Measurements from ENCODE around the gene BCL11B. TPM values are rescaled to one million over a fixed set of nuclear protein-coding genes. Genes with fewer than 3 reads are reported as not detected.

BCL11B gene
- total and polyA plus RNA-seq, 9 of the 15 experiments (the other 6 are each of a cell fraction or from before 2014, with no cell fraction given) = 0.09 TPM; not detected in 8

DNA sequence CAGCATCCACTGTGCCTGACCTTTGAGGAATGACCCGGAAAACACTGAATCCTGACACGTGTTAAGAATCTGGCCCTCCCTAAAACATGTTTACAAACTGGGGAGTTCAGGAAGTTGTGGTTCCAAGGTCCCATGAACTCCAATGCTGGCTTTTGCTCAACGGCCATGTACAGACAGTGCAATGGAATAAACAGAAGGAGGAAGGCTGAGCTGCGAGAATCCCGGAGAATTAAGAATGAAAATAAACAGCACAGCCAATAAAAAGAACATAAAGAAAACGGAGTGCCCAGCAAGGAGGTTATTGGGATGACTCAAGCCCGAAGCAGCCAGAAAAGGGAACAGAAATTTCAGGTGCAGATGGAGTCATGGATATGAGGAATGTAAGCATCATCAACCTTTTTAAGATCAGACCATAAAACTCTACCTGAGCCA, 32.3 kb downstream of the BCL11B start:
- no peaks in the 10 kb centered on the region for H3K79me2 ChIP-seq (ENCODE audit: control insufficient read depth, insufficient read depth, low read length)
- H4K20me1 ChIP-seq (replicated peaks; ENCODE audit: control insufficient read depth, insufficient read depth, low read length) = no peaks in the 10 kb centered on the region
- H3K4me2 ChIP-seq (ENCODE audit: insufficient read depth, low read length) = no peak overlapping the region
- 0% methylated on average over 7 of the region's 7 CpGs for WGBS (ENCODE audit: insufficient coverage, low coverage, missing lambda C conversion rate)
- no peak overlapping the region for H3K27ac ChIP-seq (ENCODE audit: extremely low read depth, low read depth, low read length)
- H2AFZ ChIP-seq (ENCODE audit: low read depth, low read length) = no peak overlapping the region
- POLR2A ChIA-PET = interaction anchor here (0.7 kb wide), 1 partner anchor 140 kb away, joined by 4 read pairs; no protein-coding TSS in a partner anchor
- H3K4me3 ChIP-seq = no peak overlapping the region
- no peak for ATAC-seq
- DNase-seq (ENCODE audit: extremely low read depth in 1 of 4, low spot score in 3 of 4) = no peak
- H3K36me3 ChIP-seq (ENCODE audit: control insufficient read depth, insufficient read depth, low read length) = no peaks in the 10 kb centered on the region
- in situ Hi-C loops (cut with MboI) (no loop called here), intact Hi-C loops (cut with micrococcal nuclease) (no loop called here)
- BruUV-seq (replicated peaks) = no TSS peak
- no peak overlapping the region for H3K9ac ChIP-seq (ENCODE audit: insufficient read depth in 1 of 2, low read depth in 2 of 2, low read length in 2 of 2)
- no peak for FAIRE-seq
- no peaks in the 10 kb centered on the region; a peak in 1 of 5 replicates for H3K4me1 ChIP-seq (replicated peaks in 1 of 2; ENCODE audit: control insufficient read depth in 2 of 2, insufficient read depth in 2 of 2, low read length in 2 of 2)
- no peaks in the 10 kb centered on the region for H3K9me1 ChIP-seq (ENCODE audit: control insufficient read depth, insufficient read depth, low read length)
- H3K27me3 ChIP-seq (ENCODE audit: control insufficient read depth in 2 of 2, insufficient read depth in 2 of 2, low read length in 2 of 2) = peaks cover 5 to 8% of the 10 kb centered on the region in 2 experiments; a peak in 2 of 5 replicates
- H3K9me3 ChIP-seq (replicated peaks; ENCODE audit: control insufficient read depth, insufficient read depth, low read depth, low read length) = no peaks in the 10 kb centered on the region
- CTCF ChIA-PET (ENCODE audit: low intra/inter-chr PET ratio) = no interaction called here
- no peak for TF ChIP-seq RBM39 (optimal IDR thresholded peaks at IDR 0.05; ENCODE audit: low read depth, low read length)
- TF ChIP-seq, protein P1, sequence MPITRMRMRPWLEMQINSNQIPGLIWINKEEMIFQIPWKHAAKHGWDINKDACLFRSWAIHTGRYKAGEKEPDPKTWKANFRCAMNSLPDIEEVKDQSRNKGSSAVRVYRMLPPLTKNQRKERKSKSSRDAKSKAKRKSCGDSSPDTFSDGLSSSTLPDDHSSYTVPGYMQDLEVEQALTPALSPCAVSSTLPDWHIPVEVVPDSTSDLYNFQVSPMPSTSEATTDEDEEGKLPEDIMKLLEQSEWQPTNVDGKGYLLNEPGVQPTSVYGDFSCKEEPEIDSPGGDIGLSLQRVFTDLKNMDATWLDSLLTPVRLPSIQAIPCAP (CRISPR knock-in tag; IDR thresholded peaks at IDR 0.05; ENCODE audit: borderline replicate concordance) = no peak
- TF ChIP-seq NCOA1 (IDR thresholded peaks at IDR 0.05; ENCODE audit: low read depth) = no peak
- TF ChIP-seq CAMTA2 (CRISPR knock-in tag; conservative IDR thresholded peaks at IDR 0.05) = no peak
- no peak for TF ChIP-seq EP400 (IDR thresholded peaks at IDR 0.05)
- TF ChIP-seq, protein P2, sequence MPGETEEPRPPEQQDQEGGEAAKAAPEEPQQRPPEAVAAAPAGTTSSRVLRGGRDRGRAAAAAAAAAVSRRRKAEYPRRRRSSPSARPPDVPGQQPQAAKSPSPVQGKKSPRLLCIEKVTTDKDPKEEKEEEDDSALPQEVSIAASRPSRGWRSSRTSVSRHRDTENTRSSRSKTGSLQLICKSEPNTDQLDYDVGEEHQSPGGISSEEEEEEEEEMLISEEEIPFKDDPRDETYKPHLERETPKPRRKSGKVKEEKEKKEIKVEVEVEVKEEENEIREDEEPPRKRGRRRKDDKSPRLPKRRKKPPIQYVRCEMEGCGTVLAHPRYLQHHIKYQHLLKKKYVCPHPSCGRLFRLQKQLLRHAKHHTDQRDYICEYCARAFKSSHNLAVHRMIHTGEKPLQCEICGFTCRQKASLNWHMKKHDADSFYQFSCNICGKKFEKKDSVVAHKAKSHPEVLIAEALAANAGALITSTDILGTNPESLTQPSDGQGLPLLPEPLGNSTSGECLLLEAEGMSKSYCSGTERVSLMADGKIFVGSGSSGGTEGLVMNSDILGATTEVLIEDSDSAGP (CRISPR knock-in tag; IDR thresholded peaks at IDR 0.05) = no peak
- TF ChIP-seq STAG1 (CRISPR knock-in tag; IDR thresholded peaks at IDR 0.05; ENCODE audit: borderline replicate concordance) = no peak
- TF ChIP-seq FOXA1 (IDR thresholded peaks at IDR 0.05; ENCODE audit: borderline replicate concordance) = no peak
- no peak for TF ChIP-seq ZNF3 (CRISPR knock-in tag; IDR thresholded peaks at IDR 0.05)
- TF ChIP-seq PURB (CRISPR knock-in tag; IDR thresholded peaks at IDR 0.05; ENCODE audit: low read depth) = no peak
- no peak for TF ChIP-seq TCF15 (CRISPR knock-in tag; IDR thresholded peaks at IDR 0.05)
- no peak for TF ChIP-seq PTRF (tag; IDR thresholded peaks at IDR 0.05)
- TF ChIP-seq COPS2 (conservative IDR thresholded peaks at IDR 0.05) = no peak
- TF ChIP-seq, protein P3, sequence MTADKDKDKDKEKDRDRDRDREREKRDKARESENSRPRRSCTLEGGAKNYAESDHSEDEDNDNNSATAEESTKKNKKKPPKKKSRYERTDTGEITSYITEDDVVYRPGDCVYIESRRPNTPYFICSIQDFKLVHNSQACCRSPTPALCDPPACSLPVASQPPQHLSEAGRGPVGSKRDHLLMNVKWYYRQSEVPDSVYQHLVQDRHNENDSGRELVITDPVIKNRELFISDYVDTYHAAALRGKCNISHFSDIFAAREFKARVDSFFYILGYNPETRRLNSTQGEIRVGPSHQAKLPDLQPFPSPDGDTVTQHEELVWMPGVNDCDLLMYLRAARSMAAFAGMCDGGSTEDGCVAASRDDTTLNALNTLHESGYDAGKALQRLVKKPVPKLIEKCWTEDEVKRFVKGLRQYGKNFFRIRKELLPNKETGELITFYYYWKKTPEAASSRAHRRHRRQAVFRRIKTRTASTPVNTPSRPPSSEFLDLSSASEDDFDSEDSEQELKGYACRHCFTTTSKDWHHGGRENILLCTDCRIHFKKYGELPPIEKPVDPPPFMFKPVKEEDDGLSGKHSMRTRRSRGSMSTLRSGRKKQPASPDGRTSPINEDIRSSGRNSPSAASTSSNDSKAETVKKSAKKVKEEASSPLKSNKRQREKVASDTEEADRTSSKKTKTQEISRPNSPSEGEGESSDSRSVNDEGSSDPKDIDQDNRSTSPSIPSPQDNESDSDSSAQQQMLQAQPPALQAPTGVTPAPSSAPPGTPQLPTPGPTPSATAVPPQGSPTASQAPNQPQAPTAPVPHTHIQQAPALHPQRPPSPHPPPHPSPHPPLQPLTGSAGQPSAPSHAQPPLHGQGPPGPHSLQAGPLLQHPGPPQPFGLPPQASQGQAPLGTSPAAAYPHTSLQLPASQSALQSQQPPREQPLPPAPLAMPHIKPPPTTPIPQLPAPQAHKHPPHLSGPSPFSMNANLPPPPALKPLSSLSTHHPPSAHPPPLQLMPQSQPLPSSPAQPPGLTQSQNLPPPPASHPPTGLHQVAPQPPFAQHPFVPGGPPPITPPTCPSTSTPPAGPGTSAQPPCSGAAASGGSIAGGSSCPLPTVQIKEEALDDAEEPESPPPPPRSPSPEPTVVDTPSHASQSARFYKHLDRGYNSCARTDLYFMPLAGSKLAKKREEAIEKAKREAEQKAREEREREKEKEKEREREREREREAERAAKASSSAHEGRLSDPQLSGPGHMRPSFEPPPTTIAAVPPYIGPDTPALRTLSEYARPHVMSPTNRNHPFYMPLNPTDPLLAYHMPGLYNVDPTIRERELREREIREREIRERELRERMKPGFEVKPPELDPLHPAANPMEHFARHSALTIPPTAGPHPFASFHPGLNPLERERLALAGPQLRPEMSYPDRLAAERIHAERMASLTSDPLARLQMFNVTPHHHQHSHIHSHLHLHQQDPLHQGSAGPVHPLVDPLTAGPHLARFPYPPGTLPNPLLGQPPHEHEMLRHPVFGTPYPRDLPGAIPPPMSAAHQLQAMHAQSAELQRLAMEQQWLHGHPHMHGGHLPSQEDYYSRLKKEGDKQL (CRISPR knock-in tag; IDR thresholded peaks at IDR 0.05; ENCODE audit: borderline replicate concordance) = no peak
- no peak for TF ChIP-seq SMC3 (conservative IDR thresholded peaks at IDR 0.05; ENCODE audit: insufficient read depth, low read depth, low read length)
